ENCODE measurements around the gene MLIP. TPM values are rescaled to one million over a fixed set of nuclear protein-coding genes. Genes with fewer than 3 reads are reported as not detected.

Gene MLIP
- total RNA-seq, 1 experiment from 2014 or later: 0.59 TPM

- Histone ChIP-seq H3K9me2 (ENCODE audit: insufficient read depth) (no peaks in the 10 kb centered on the region), H4K20me1 (ENCODE audit: insufficient read depth) (no peaks in the 10 kb centered on the region), H3K27me3 (ENCODE audit: insufficient read depth, low read length) (no peaks in the 10 kb centered on the region), H3K4me3 (replicated peaks in 1 of 2; ENCODE audit: low read depth in 1 of 2, low read length in 2 of 2) (no peak overlapping the region), H3K4me2 (ENCODE audit: low read length) (no peak overlapping the region), H3K4me1 (ENCODE audit: control insufficient read depth in 1 of 2, insufficient read depth in 2 of 2, low read length in 2 of 2) (no peaks in the 10 kb centered on the region), H3K9ac (ENCODE audit: low read length) (no peak overlapping the region), H3K36me3 (ENCODE audit: control insufficient read depth in 1 of 2, insufficient read depth in 2 of 2, low read length in 2 of 2) (no peaks in the 10 kb centered on the region), H3K79me2 (ENCODE audit: insufficient read depth, low read length) (no peaks in the 10 kb centered on the region), H2AFZ (ENCODE audit: low read depth, low read length, poor library complexity, severe bottlenecking) (no peak overlapping the region), H3K27ac (ENCODE audit: low read depth, low read length) (no peak overlapping the region), H3K9me3 (ENCODE audit: control insufficient read depth in 1 of 2, insufficient read depth in 1 of 2, low read depth in 1 of 2, low read length in 2 of 2) (no peaks in the 10 kb centered on the region)
- no peak for TF ChIP-seq POLR2AphosphoS5 (IDR thresholded peaks at IDR 0.05; ENCODE audit: low read depth, low read length)
- no peak for TF ChIP-seq RAD21 (IDR thresholded peaks at IDR 0.05; ENCODE audit: low read depth)
- no peak for TF ChIP-seq REST (IDR thresholded peaks at IDR 0.05; ENCODE audit: low read depth)
- TF ChIP-seq ATF3 (IDR thresholded peaks at IDR 0.05): no peak
- TF ChIP-seq MAX (IDR thresholded peaks at IDR 0.05): no peak
- TF ChIP-seq POLR2A (IDR thresholded peaks at IDR 0.05; ENCODE audit: borderline replicate concordance, extremely low read depth, insufficient read depth, insufficient read length): no peak
- ChIA-PET RAD21 (ENCODE audit: low non-redundant PET in 1 of 2, low total read pairs in 2 of 2, uncharacterized antibody in 2 of 2, unreplicated experiment in 2 of 2) (no interaction called here), POLR2A (no interaction called here), CTCF (no interaction called here)
- DNase-seq (ENCODE audit: low read depth, low spot score) (no peak), ATAC-seq (no peak)
- BruUV-seq (replicated peaks): no TSS peak
- intact Hi-C loops (cut with micrococcal nuclease): no loop called here
These were observed 3.7 kb upstream of the MLIP start for GRCh38 chr6:54107470-54108090.

All from HCT116 (cell line).